Chondrocyte (in vitro differentiated cells): ENCODE results near the gene RAB38. TPM values are rescaled to one million over a fixed set of nuclear protein-coding genes. Genes with fewer than 3 reads are reported as not detected.

Experiments used
- DNase-seq: peaks from one replicate; pipeline ENCODE4 v3.0.0; 2021; ENCODE audit warnings: mixed read lengths, low spot score
- H3K27ac Mint-ChIP-seq: one replicate; pipeline ENCODE4 v1.8.0; 2021; ENCODE audit warnings: mild to moderate bottlenecking, moderate library complexity, mixed read lengths; ENCODE audit not compliant: unreplicated experiment
- H3K27me3 Mint-ChIP-seq: 2 replicates; pipeline ENCODE4 v1.8.0; 2021; ENCODE audit warnings: low read depth, mixed read lengths
- H3K36me3 Mint-ChIP-seq: 2 replicates; pipeline ENCODE4 v1.8.0; 2021; ENCODE audit warnings: low read depth, mixed read lengths
- H3K4me1 Mint-ChIP-seq: 2 replicates; pipeline ENCODE4 v1.8.0; 2021; ENCODE audit warnings: low read depth, mild to moderate bottlenecking, mixed read lengths
- H3K4me3 Mint-ChIP-seq: one replicate; pipeline ENCODE4 v1.8.0; 2021; ENCODE audit warnings: mild to moderate bottlenecking, moderate library complexity, mixed read lengths; ENCODE audit not compliant: unreplicated experiment
- H3K9me3 Mint-ChIP-seq: 2 replicates; pipeline ENCODE4 v1.8.0; 2021; ENCODE audit warnings: low read depth, mixed read lengths
- CTCF ChIP-seq: fragments of 200-600 bp; sonication (generic); IDR thresholded peaks from 2 replicates; pipeline ENCODE4 v1.5.0; 2021; ENCODE audit warnings: antibody characterized with exemption, mild to moderate bottlenecking, moderate library complexity
- total RNA-seq: library from RNA; stranded (reverse); gene quantifications from 3 replicates; pipeline ENCODE4 v1.2.1, GENCODE V29; 2021

RAB38 gene
- total RNA-seq, 1 donor from 2014 or later = not detected

GRCh38 chr11:88102598-88102934, 72.7 kb downstream of the RAB38 start:
- Mint-ChIP-seq H3K27me3 (peaks cover 5% of the 10 kb centered on the region), H3K27ac (no peak overlapping the region), H3K36me3 (no peaks in the 10 kb centered on the region), H3K4me1 (no peaks in the 10 kb centered on the region), H3K9me3 (peaks cover 1% of the 10 kb centered on the region), H3K4me3 (no peak overlapping the region)
- TF ChIP-seq CTCF = no peak
- no peak for DNase-seq

GRCh38 chr11:88101881-88102597, 73.2 kb downstream of the RAB38 start:
- H3K36me3 Mint-ChIP-seq = no peaks in the 10 kb centered on the region
- no peak overlapping the region for H3K27ac Mint-ChIP-seq
- no peak for TF ChIP-seq CTCF
- H3K9me3 Mint-ChIP-seq = no peaks in the 10 kb centered on the region
- no peak overlapping the region for H3K4me3 Mint-ChIP-seq
- H3K27me3 Mint-ChIP-seq = peaks cover 3% of the 10 kb centered on the region
- H3K4me1 Mint-ChIP-seq = no peaks in the 10 kb centered on the region
- no peak for DNase-seq

- no peaks in the 10 kb centered on the region for H3K36me3 Mint-ChIP-seq
- no peaks in the 10 kb centered on the region for H3K9me3 Mint-ChIP-seq
- no peak for DNase-seq
- no peak overlapping the region for H3K4me3 Mint-ChIP-seq
- no peak for TF ChIP-seq CTCF
- H3K27me3 Mint-ChIP-seq = peaks cover 3% of the 10 kb centered on the region
- no peak overlapping the region for H3K27ac Mint-ChIP-seq
- H3K4me1 Mint-ChIP-seq = no peaks in the 10 kb centered on the region
Measured at GRCh38 chr11:88100151-88100550, 75.1 kb downstream of the RAB38 start.

- Mint-ChIP-seq H3K9me3 (no peaks in the 10 kb centered on the region), H3K27me3 (peaks cover 3% of the 10 kb centered on the region), H3K4me1 (no peaks in the 10 kb centered on the region), H3K36me3 (no peaks in the 10 kb centered on the region), H3K4me3 (no peak overlapping the region), H3K27ac (no peak overlapping the region)
- no peak for TF ChIP-seq CTCF
- no peak for DNase-seq
Measured at GRCh38 chr11:88098289-88098688, 77.0 kb downstream of the RAB38 start.

GRCh38 chr11:88089134-88089533, 86.1 kb downstream of the RAB38 start:
- no peaks in the 10 kb centered on the region for H3K36me3 Mint-ChIP-seq
- no peak for TF ChIP-seq CTCF
- H3K4me1 Mint-ChIP-seq = no peaks in the 10 kb centered on the region
- no peak for DNase-seq
- H3K4me3 Mint-ChIP-seq = no peak overlapping the region
- H3K9me3 Mint-ChIP-seq = no peaks in the 10 kb centered on the region
- no peak overlapping the region for H3K27ac Mint-ChIP-seq
- H3K27me3 Mint-ChIP-seq = peaks cover 6% of the 10 kb centered on the region
